ENCODE measurements around the gene MACROH2A1. TPM values are rescaled to one million over a fixed set of nuclear protein-coding genes. Genes with fewer than 3 reads are reported as not detected.

Gene MACROH2A1
- total and polyA plus RNA-seq, 9 of the 15 experiments (the other 6 are each of a cell fraction or from before 2014, with no cell fraction given) = 44.9 to 289 (median 193) TPM

DNA sequence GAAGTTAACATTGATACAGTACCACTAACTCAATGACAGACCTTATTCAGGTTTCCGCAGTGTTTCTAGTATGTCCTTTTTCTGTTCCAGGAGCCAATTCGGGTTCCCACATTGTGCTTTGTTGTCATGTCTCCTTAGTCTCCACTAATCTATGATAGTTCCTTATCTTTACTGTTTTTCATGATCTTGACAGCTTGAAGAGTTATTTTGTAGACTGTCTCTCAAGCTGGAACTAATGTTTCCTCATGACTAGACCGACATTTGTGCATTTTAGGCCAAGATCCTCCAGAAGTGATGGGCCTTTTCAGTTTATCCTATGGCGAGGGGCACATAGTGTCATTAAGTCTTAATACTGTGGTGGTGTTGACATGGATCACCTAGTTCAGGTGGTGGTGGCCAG, 104.2 kb downstream of the MACROH2A1 start:
- Histone ChIP-seq H2AFZ (ENCODE audit: low read depth, low read length) (peak overlapping the region; percentile 63), H3K4me1 (replicated peaks in 1 of 2; ENCODE audit: control insufficient read depth in 2 of 2, insufficient read depth in 2 of 2, low read length in 2 of 2) (peaks cover 8 to 19% of the 10 kb centered on the region in 2 experiments), H3K27me3 (ENCODE audit: control insufficient read depth in 2 of 2, insufficient read depth in 2 of 2, low read length in 2 of 2) (no peaks in the 10 kb centered on the region), H4K20me1 (replicated peaks; ENCODE audit: control insufficient read depth, insufficient read depth, low read length) (no peaks in the 10 kb centered on the region), H3K4me3 (no peak overlapping the region), H3K27ac (ENCODE audit: extremely low read depth, low read depth, low read length) (no peak overlapping the region), H3K79me2 (ENCODE audit: control insufficient read depth, insufficient read depth, low read length) (no peaks in the 10 kb centered on the region), H3K9me1 (ENCODE audit: control insufficient read depth, insufficient read depth, low read length) (no peaks in the 10 kb centered on the region), H3K36me3 (ENCODE audit: control insufficient read depth, insufficient read depth, low read length) (no peaks in the 10 kb centered on the region), H3K9ac (ENCODE audit: insufficient read depth in 1 of 2, low read depth in 2 of 2, low read length in 2 of 2) (no peak overlapping the region), H3K4me2 (ENCODE audit: insufficient read depth, low read length) (no peak overlapping the region), H3K9me3 (replicated peaks; ENCODE audit: control insufficient read depth, insufficient read depth, low read depth, low read length) (no peaks in the 10 kb centered on the region)
- TF ChIP-seq MEIS2 (IDR thresholded peaks at IDR 0.05; ENCODE audit: partially characterized antibody) = peak; percentile 66
- TF ChIP-seq, protein P1, sequence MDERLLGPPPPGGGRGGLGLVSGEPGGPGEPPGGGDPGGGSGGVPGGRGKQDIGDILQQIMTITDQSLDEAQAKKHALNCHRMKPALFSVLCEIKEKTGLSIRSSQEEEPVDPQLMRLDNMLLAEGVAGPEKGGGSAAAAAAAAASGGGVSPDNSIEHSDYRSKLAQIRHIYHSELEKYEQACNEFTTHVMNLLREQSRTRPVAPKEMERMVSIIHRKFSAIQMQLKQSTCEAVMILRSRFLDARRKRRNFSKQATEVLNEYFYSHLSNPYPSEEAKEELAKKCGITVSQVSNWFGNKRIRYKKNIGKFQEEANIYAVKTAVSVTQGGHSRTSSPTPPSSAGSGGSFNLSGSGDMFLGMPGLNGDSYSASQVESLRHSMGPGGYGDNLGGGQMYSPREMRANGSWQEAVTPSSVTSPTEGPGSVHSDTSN (CRISPR knock-in tag; IDR thresholded peaks at IDR 0.05; ENCODE audit: low read depth) = no peak
- TF ChIP-seq, protein P1 (tag; conservative IDR thresholded peaks at IDR 0.05; ENCODE audit: low read depth) = peak; percentile 64
- TF ChIP-seq TSC22D4 (tag; IDR thresholded peaks at IDR 0.05) = no peak
- WGBS (ENCODE audit: insufficient coverage, low coverage, missing lambda C conversion rate) = 51% methylated on average over 4 of the region's 4 CpGs
- intact Hi-C loops (cut with micrococcal nuclease) (no loop called here), in situ Hi-C loops (cut with MboI) (no loop called here)
- ChIA-PET POLR2A (interaction anchor here (0.6 kb wide), 1 partner anchor 73 kb away, joined by 3 read pairs; no protein-coding TSS in a partner anchor), CTCF (ENCODE audit: low intra/inter-chr PET ratio) (no interaction called here)
- ATAC-seq (no peak), DNase-seq (ENCODE audit: extremely low read depth in 1 of 4, low spot score in 3 of 4) (no peak), FAIRE-seq (no peak)
- BruUV-seq (replicated peaks) = no TSS peak

All from K562 (cell line).